Measurements from ENCODE around the gene HOXB2.

GRCh38 chr17:48575066-48575582 is 30.2 kb upstream of the HOXB2 start:
- TF ChIP-seq CTCF (IDR thresholded peaks at IDR 0.05) (no peak), POLR2A (IDR thresholded peaks at IDR 0.05) (no peak)

Measured in esophagus squamous epithelium (tissue), 4 donors.